ENCODE data around the gene NGDN.

NGDN gene

GRCh38 chr14:23430016-23430722 is 39.3 kb upstream of the NGDN start:
- Histone ChIP-seq H3K27ac (ENCODE audit: low read depth, low read length) (no peak overlapping the region), H3K9me2 (replicated peaks; ENCODE audit: insufficient read depth, low read length) (no peaks in the 10 kb centered on the region), H3K4me2 (ENCODE audit: low read depth, low read length, poor library complexity, severe bottlenecking) (no peak overlapping the region), H3K27me3 (ENCODE audit: low read length) (peaks cover 4% of the 10 kb centered on the region; the same call in 1 of the 2 replicates), H2AFZ (ENCODE audit: low read depth, low read length, severe bottlenecking) (no peak overlapping the region), H3K79me2 (ENCODE audit: insufficient read depth, low read length) (no peaks in the 10 kb centered on the region), H3K4me3 (ENCODE audit: insufficient read depth, low read length, poor library complexity, severe bottlenecking) (no peak overlapping the region), H4K20me1 (ENCODE audit: low read depth, low read length) (no peaks in the 10 kb centered on the region), H3K9ac (ENCODE audit: low read length) (no peak overlapping the region), H3K9me3 (ENCODE audit: insufficient read depth, low read length) (no peaks in the 10 kb centered on the region), H3K36me3 (ENCODE audit: low read length) (no peaks in the 10 kb centered on the region), H3F3A (ENCODE audit: insufficient read depth) (no peaks in the 10 kb centered on the region)
- TF ChIP-seq, protein P1, sequence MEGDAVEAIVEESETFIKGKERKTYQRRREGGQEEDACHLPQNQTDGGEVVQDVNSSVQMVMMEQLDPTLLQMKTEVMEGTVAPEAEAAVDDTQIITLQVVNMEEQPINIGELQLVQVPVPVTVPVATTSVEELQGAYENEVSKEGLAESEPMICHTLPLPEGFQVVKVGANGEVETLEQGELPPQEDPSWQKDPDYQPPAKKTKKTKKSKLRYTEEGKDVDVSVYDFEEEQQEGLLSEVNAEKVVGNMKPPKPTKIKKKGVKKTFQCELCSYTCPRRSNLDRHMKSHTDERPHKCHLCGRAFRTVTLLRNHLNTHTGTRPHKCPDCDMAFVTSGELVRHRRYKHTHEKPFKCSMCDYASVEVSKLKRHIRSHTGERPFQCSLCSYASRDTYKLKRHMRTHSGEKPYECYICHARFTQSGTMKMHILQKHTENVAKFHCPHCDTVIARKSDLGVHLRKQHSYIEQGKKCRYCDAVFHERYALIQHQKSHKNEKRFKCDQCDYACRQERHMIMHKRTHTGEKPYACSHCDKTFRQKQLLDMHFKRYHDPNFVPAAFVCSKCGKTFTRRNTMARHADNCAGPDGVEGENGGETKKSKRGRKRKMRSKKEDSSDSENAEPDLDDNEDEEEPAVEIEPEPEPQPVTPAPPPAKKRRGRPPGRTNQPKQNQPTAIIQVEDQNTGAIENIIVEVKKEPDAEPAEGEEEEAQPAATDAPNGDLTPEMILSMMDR (IDR thresholded peaks at IDR 0.05; ENCODE audit: insufficient read depth, low read length, poor library complexity, severe bottlenecking), result no peak
- TF ChIP-seq EZH2phosphoT487 (conservative IDR thresholded peaks at IDR 0.05; ENCODE audit: low read length), result no peak

- TF ChIP-seq EZH2phosphoT487 (conservative IDR thresholded peaks at IDR 0.05; ENCODE audit: low read length), result no peak
- TF ChIP-seq, protein P1 (IDR thresholded peaks at IDR 0.05; ENCODE audit: insufficient read depth, low read length, poor library complexity, severe bottlenecking), result no peak
- Histone ChIP-seq H3K27ac (ENCODE audit: low read depth, low read length) (no peak overlapping the region), H3K4me2 (ENCODE audit: low read depth, low read length, poor library complexity, severe bottlenecking) (no peak overlapping the region), H3K79me2 (ENCODE audit: insufficient read depth, low read length) (no peaks in the 10 kb centered on the region), H3K36me3 (ENCODE audit: low read length) (no peaks in the 10 kb centered on the region), H3F3A (ENCODE audit: insufficient read depth) (no peaks in the 10 kb centered on the region), H3K4me3 (ENCODE audit: insufficient read depth, low read length, poor library complexity, severe bottlenecking) (no peak overlapping the region), H3K9me2 (replicated peaks; ENCODE audit: insufficient read depth, low read length) (no peaks in the 10 kb centered on the region), H2AFZ (ENCODE audit: low read depth, low read length, severe bottlenecking) (no peak overlapping the region), H3K9me3 (ENCODE audit: insufficient read depth, low read length) (no peaks in the 10 kb centered on the region), H3K9ac (ENCODE audit: low read length) (no peak overlapping the region), H4K20me1 (ENCODE audit: low read depth, low read length) (no peaks in the 10 kb centered on the region), H3K27me3 (ENCODE audit: low read length) (peaks cover 4% of the 10 kb centered on the region; the same call in 1 of the 2 replicates)
These were observed 38.8 kb upstream of the NGDN start for GRCh38 chr14:23430723-23431085.

DNA sequence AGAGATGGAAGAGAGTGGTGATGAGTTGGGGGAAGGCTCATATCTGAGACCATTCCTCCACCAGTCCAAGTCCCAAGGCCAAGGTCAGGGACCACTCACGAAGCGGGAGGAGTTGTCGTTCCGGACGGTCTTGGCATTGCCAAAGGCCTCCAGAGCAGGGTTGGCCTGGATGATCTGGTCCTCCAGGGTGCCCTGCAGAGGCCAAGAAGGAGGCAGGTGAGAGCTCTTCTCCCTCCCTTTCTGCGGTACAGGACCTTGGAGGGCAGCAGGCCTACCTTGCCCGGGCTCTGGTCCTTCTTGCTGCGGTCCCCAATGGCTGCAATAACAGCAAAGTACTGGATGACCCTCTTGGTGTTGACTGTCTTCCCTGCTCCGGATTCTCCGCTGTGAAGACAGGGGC is 38.0 kb upstream of the NGDN start:
- H3F3A ChIP-seq (ENCODE audit: insufficient read depth), result no peaks in the 10 kb centered on the region
- H3K4me3 ChIP-seq (ENCODE audit: insufficient read depth, low read length, poor library complexity, severe bottlenecking), result no peak overlapping the region
- H3K9ac ChIP-seq (ENCODE audit: low read length), result no peak overlapping the region
- no peak overlapping the region for H3K27ac ChIP-seq (ENCODE audit: low read depth, low read length)
- no peak overlapping the region for H2AFZ ChIP-seq (ENCODE audit: low read depth, low read length, severe bottlenecking)
- no peaks in the 10 kb centered on the region for H3K9me2 ChIP-seq (replicated peaks; ENCODE audit: insufficient read depth, low read length)
- peaks cover 4% of the 10 kb centered on the region; the same call in 1 of the 2 replicates for H3K27me3 ChIP-seq (ENCODE audit: low read length)
- H3K9me3 ChIP-seq (ENCODE audit: insufficient read depth, low read length), result no peaks in the 10 kb centered on the region
- no peaks in the 10 kb centered on the region for H3K79me2 ChIP-seq (ENCODE audit: insufficient read depth, low read length)
- no peaks in the 10 kb centered on the region for H3K36me3 ChIP-seq (ENCODE audit: low read length)
- H3K4me2 ChIP-seq (ENCODE audit: low read depth, low read length, poor library complexity, severe bottlenecking), result no peak overlapping the region
- H4K20me1 ChIP-seq (ENCODE audit: low read depth, low read length), result no peaks in the 10 kb centered on the region
- TF ChIP-seq, protein P1 (IDR thresholded peaks at IDR 0.05; ENCODE audit: insufficient read depth, low read length, poor library complexity, severe bottlenecking), result no peak
- TF ChIP-seq EZH2phosphoT487 (conservative IDR thresholded peaks at IDR 0.05; ENCODE audit: low read length), result no peak

Data from SU-DHL-6 (cell line).